GM19043 (cell line): Measurements from ENCODE around the gene LTBP4.
"Not testable (repeated sequence)": the region's sequence is repeated elsewhere in the genome, so short reads cannot be mapped to it uniquely, and the experiment has no call there.

Experiments used
- ATAC-seq: cut with Tn5 transposase; IDR thresholded peaks from one replicate; pipeline ENCODE4 v1.9.1; 2021; ENCODE audit warnings: low read depth; ENCODE audit not compliant: unreplicated experiment

Gene LTBP4

GRCh38 chr19:40624369-40625153 is 23.4 kb downstream of the LTBP4 start:
- ATAC-seq = not testable (repeated sequence)

- ATAC-seq = no peak
Measured at GRCh38 chr19:40625406-40626120, 24.4 kb downstream of the LTBP4 start.

GRCh38 chr19:40626918-40627317 is 25.7 kb downstream of the LTBP4 start:
- ATAC-seq = no peak

GRCh38 chr19:40627486-40628279 is 26.5 kb downstream of the LTBP4 start:
- no peak for ATAC-seq

GRCh38 chr19:40629346-40629745 is 28.2 kb downstream of the LTBP4 start:
- ATAC-seq = no peak

- no peak for ATAC-seq
Measured at GRCh38 chr19:40630571-40631160, 29.5 kb downstream of the LTBP4 start.

GRCh38 chr19:40632311-40633036 is 31.3 kb downstream of the LTBP4 start:
- no peak for ATAC-seq

GRCh38 chr19:40633207-40633606 is 32.0 kb downstream of the LTBP4 start:
- ATAC-seq = no peak

- no peak for ATAC-seq
Measured at GRCh38 chr19:40638327-40638726, 37.2 kb downstream of the LTBP4 start.

- no peak for ATAC-seq
Measured at GRCh38 chr19:40639638-40639982, 38.4 kb downstream of the LTBP4 start.

- no peak for ATAC-seq
Measured at GRCh38 chr19:40640744-40641143, 39.6 kb downstream of the LTBP4 start.

- ATAC-seq = no peak
Measured at GRCh38 chr19:40641281-40641680, 40.1 kb downstream of the LTBP4 start.

GRCh38 chr19:40642051-40642706 is 41.0 kb downstream of the LTBP4 start:
- ATAC-seq = no peak

- no peak for ATAC-seq
Measured at GRCh38 chr19:40642757-40643305, 41.7 kb downstream of the LTBP4 start.

GRCh38 chr19:40646743-40647254 is 45.6 kb downstream of the LTBP4 start:
- ATAC-seq = no peak

GRCh38 chr19:40649903-40650675 is 48.9 kb downstream of the LTBP4 start:
- ATAC-seq = not testable (repeated sequence)

GRCh38 chr19:40650749-40651305 is 49.7 kb downstream of the LTBP4 start:
- ATAC-seq = no peak

- not testable (repeated sequence) for ATAC-seq
Measured at GRCh38 chr19:40652303-40652702, 51.1 kb downstream of the LTBP4 start.
